Keratinocyte (primary cell): Measurements from ENCODE around the gene ACOT6. TPM values are rescaled to one million over a fixed set of nuclear protein-coding genes. Genes with fewer than 3 reads are reported as not detected.
"Not testable (repeated sequence)": the region's sequence is repeated elsewhere in the genome, so short reads cannot be mapped to it uniquely, and the experiment has no call there.

Source experiments
- DNase-seq: peaks from one replicate; pipeline ENCODE4 v3.0.0-alpha.2; 2011; ENCODE audit warnings: low read depth, missing footprints, low spot score
- FAIRE-seq: peaks from 2 replicates; lab custom pipeline; 2011; peaks lifted over from hg19 to GRCh38; lab: Jason Lieb, UNC
- H2AFZ ChIP-seq: 2 replicates; pipeline ENCODE4 v1.6.0; 2012; ENCODE audit warnings: low read length, control low read depth, inconsistent platforms; ENCODE audit not compliant: control insufficient read depth
- H3K27ac ChIP-seq: 2 replicates; pipeline ENCODE4 v1.5.1; 2011; ENCODE audit warnings: low read length; ENCODE audit not compliant: control insufficient read depth, insufficient read depth
- H3K27me3 ChIP-seq: 3 replicates; pipeline ENCODE4 v1.6.0; 2011; ENCODE audit warnings: low read length; ENCODE audit not compliant: control insufficient read depth, insufficient read depth; ENCODE audit errors: extremely low read depth
- H3K36me3 ChIP-seq, 2 experiments: 2 replicates in 1 of 2; 3 replicates in 1 of 2; pipeline ENCODE4 v1.5.1; 2011; ENCODE audit warnings: low read length in 2 of 2, mild to moderate bottlenecking in 1 of 2; ENCODE audit not compliant: control insufficient read depth in 2 of 2, insufficient read depth in 2 of 2; ENCODE audit errors: extremely low read depth in 1 of 2
- H3K4me1 ChIP-seq: 3 replicates; pipeline ENCODE4 v1.5.1; 2011; ENCODE audit warnings: low read length; ENCODE audit not compliant: control insufficient read depth, insufficient read depth; ENCODE audit errors: extremely low read depth
- H3K4me2 ChIP-seq: 3 replicates; pipeline ENCODE4 v1.6.0; 2011; ENCODE audit warnings: low read depth, low read length; ENCODE audit not compliant: control insufficient read depth, insufficient read depth; ENCODE audit errors: extremely low read depth
- H3K4me3 ChIP-seq, 3 experiments: fragments of 200-600 bp in 1 of 3; sonication (generic) in 1 of 3; 2 replicates in 2 of 3; 3 replicates in 1 of 3; pipeline ENCODE4 v1.5.1; 2011 to 2016; ENCODE audit warnings: low read length in 3 of 3, mild to moderate bottlenecking in 3 of 3, control low read depth in 2 of 3, inconsistent platforms in 1 of 3, low read depth in 1 of 3, mixed read lengths in 1 of 3, mixed run types in 1 of 3, moderate library complexity in 1 of 3; ENCODE audit not compliant: control insufficient read depth in 2 of 3, insufficient read depth in 2 of 3; ENCODE audit errors: extremely low read depth in 1 of 3
- H3K79me2 ChIP-seq: 2 replicates; pipeline ENCODE4 v1.6.0; 2012; ENCODE audit warnings: low read length; ENCODE audit not compliant: control insufficient read depth, insufficient read depth
- H3K9ac ChIP-seq: 3 replicates; pipeline ENCODE4 v1.6.0; 2011; ENCODE audit warnings: low read length; ENCODE audit not compliant: control insufficient read depth, insufficient read depth; ENCODE audit errors: extremely low read depth
- H3K9me1 ChIP-seq: 3 replicates; pipeline ENCODE4 v1.6.0; 2011; ENCODE audit warnings: low read length; ENCODE audit not compliant: control insufficient read depth, insufficient read depth; ENCODE audit errors: extremely low read depth
- H3K9me3 ChIP-seq: 2 replicates; pipeline ENCODE4 v1.5.1; 2012; ENCODE audit warnings: low read depth, low read length; ENCODE audit not compliant: control insufficient read depth
- H4K20me1 ChIP-seq: 3 replicates; pipeline ENCODE4 v1.6.0; 2011; ENCODE audit warnings: low read length; ENCODE audit not compliant: control insufficient read depth, insufficient read depth; ENCODE audit errors: extremely low read depth
- EZH2 ChIP-seq: IDR thresholded peaks from one replicate; pipeline ENCODE4 v1.6.1; 2012; ENCODE audit warnings: inconsistent platforms, mild to moderate bottlenecking, low read length, moderate library complexity
- dilution Hi-C: fragments of 300-500 bp; cut with MboI; formaldehyde crosslinking; loops from one replicate; pipeline ENCODE4 v1.7.0; 2020; ENCODE audit warnings: low sequenced_read_pairs; ENCODE audit not compliant: extremely low pct_ligation_motif_present
- polyA minus RNA-seq, 3 experiments: library from RNA; depleted of rRNA, polyadenylated mRNA; stranded (reverse); fragments of >200 nt; gene quantifications; 1 replicate in 1 of 3; 2 replicates in 1 of 3; 3 replicates in 1 of 3; pipeline ENCODE4 v1.2.3, GENCODE V29; 2011
- polyA plus RNA-seq, 5 experiments: library from polyadenylated mRNA; depleted of rRNA in 3 of 5; stranded (reverse) in 3 of 5; stranded (forward) in 1 of 5; unstranded in 1 of 5; fragments of >200 nt; gene quantifications; 1 replicate in 1 of 5; 2 replicates in 3 of 5; 3 replicates in 1 of 5; pipeline versions ENCODE4 v1.2.1 to v1.2.3, GENCODE V29; 2011 to 2012; ENCODE audit warnings: missing spikeins in 2 of 5, low read depth in 1 of 5, low replicate concordance in 1 of 5
- TF ChIP-seq, protein P1 (sequence below), 3 experiments: IDR thresholded peaks in 1 of 3; conservative IDR thresholded peaks in 1 of 3; optimal IDR thresholded peaks in 1 of 3; 2 replicates in 2 of 3; 3 replicates in 1 of 3; pipeline versions ENCODE3 to v1.5.1; 2011; ENCODE audit warnings: low read length in 3 of 3, mild to moderate bottlenecking in 3 of 3, moderate library complexity in 2 of 3, control low read depth in 1 of 3, inconsistent platforms in 1 of 3; ENCODE audit not compliant: insufficient read depth in 2 of 3; ENCODE audit errors: extremely low read depth in 1 of 3

Gene ACOT6, protein sequence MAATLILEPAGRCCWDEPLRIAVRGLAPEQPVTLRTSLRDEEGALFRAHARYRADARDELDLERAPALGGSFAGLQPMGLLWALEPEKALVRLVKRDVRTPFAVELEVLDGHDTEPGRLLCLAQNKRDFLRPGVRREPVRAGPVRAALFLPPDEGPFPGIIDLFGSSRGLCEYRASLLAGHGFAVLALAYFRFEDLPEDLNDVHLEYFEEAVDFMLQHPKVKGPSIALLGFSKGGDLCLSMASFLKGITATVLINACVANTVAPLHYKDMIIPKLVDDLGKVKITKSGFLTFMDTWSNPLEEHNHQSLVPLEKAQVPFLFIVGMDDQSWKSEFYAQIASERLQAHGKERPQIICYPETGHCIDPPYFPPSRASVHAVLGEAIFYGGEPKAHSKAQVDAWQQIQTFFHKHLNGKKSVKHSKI
- polyA plus RNA-seq: not detected in 3 replicates
- polyA plus RNA-seq (2011; ENCODE audit: low read depth): not detected
- polyA plus RNA-seq (2011; cell fraction: cytosol; rRNA removed): not detected in 2 replicates
- polyA plus RNA-seq (2011; cell fraction: nucleus; rRNA removed): not detected in 2 replicates
- not detected in 2 replicates for polyA plus RNA-seq (2012; ENCODE audit: low replicate concordance)
- not detected in 3 replicates for polyA minus RNA-seq
- not detected for polyA minus RNA-seq (2011; cell fraction: cytosol; rRNA and poly(A)+ RNA removed)
- polyA minus RNA-seq (2011; cell fraction: nucleus; rRNA and poly(A)+ RNA removed): not detected in 2 replicates

DNA sequence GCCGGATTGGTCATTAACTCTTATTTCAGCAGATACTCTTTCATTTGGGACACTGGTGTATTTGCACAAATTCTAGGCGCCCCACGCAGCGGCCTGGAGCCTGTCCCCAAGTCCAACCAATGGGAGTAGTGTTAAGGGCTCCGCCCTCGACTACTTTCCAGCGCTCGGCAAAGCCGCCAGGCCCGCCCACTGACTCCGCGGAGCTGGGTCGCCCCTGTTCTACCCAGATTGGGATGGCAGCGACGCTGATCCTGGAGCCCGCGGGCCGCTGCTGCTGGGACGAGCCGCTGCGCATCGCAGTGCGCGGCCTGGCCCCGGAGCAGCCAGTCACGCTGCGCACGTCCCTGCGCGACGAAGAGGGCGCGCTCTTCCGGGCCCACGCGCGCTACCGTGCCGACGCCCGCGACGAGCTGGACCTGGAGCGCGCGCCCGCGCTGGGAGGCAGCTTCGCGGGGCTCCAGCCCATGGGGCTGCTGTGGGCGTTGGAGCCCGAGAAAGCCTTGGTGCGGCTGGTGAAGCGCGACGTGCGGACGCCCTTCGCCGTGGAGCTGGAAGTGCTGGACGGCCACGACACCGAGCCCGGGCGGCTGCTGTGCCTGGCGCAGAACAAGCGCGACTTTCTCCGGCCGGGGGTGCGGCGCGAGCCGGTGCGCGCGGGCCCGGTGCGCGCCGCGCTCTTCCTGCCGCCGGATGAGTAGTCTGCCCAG lies at the start of gene ACOT6:
TSS of gene ACOT6 (plus strand) at position 179 of the 707 bp plus-strand sequence. CDS start at position 234, 55 bp downstream.
- Histone ChIP-seq H3K27ac (no peak within 1 kb of the TSS), H3K4me1 (peaks cover 5% of the 10 kb centered on the region), H3K9ac (peak within 1 kb of the TSS; percentile 54), H3K4me3 (peak within 1 kb of the TSS; percentile 52 to 65 (median 63)), H3K27me3 (no peaks in the 10 kb centered on the region), H3K36me3 (no peaks in the 10 kb centered on the region), H3K4me2 (peak within 1 kb of the TSS; percentile 80), H4K20me1 (no peaks in the 10 kb centered on the region), H2AFZ (peak within 1 kb of the TSS; percentile 86), H3K9me1 (no peaks in the 10 kb centered on the region), H3K9me3 (no peaks in the 10 kb centered on the region), H3K79me2 (no peaks in the 10 kb centered on the region)
- dilution Hi-C loops: no loop called here
- FAIRE-seq (no peak), DNase-seq (no peak)
- TF ChIP-seq, protein P1, sequence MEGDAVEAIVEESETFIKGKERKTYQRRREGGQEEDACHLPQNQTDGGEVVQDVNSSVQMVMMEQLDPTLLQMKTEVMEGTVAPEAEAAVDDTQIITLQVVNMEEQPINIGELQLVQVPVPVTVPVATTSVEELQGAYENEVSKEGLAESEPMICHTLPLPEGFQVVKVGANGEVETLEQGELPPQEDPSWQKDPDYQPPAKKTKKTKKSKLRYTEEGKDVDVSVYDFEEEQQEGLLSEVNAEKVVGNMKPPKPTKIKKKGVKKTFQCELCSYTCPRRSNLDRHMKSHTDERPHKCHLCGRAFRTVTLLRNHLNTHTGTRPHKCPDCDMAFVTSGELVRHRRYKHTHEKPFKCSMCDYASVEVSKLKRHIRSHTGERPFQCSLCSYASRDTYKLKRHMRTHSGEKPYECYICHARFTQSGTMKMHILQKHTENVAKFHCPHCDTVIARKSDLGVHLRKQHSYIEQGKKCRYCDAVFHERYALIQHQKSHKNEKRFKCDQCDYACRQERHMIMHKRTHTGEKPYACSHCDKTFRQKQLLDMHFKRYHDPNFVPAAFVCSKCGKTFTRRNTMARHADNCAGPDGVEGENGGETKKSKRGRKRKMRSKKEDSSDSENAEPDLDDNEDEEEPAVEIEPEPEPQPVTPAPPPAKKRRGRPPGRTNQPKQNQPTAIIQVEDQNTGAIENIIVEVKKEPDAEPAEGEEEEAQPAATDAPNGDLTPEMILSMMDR (optimal IDR thresholded peaks at IDR 0.05 in 1 of 3, IDR thresholded peaks at IDR 0.05 in 1 of 3, conservative IDR thresholded peaks at IDR 0.05 in 1 of 3; ENCODE audit: extremely low read depth in 1 of 3, insufficient read depth in 2 of 3, low read length in 3 of 3): no peak
- TF ChIP-seq EZH2: no peak

DNA sequence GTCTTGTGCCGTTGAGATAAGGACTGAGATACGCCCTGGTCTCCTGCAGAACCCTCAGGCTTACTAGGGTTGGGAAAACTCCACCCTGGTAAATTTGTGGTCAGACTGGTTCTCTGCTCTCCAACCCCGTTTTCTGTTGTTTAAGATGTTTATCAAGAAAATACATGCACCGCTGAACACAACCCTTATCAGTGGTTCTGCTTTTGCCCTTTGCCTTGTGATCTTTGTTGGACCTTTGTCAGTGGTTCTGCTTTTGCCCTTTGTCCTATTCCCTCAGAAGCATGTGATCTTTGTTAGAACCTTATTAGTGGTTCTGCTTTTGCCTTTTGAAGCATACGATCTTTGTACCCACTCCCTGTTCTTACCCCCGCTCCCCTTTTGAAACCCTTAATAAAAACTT lies 49.6 kb upstream of the ACOT6 start:
- H3K27me3 ChIP-seq, H3K36me3 ChIP-seq, H2AFZ ChIP-seq, FAIRE-seq, DNase-seq, H4K20me1 ChIP-seq, dilution Hi-C loops, H3K4me1 ChIP-seq, H3K9ac ChIP-seq, H3K4me2 ChIP-seq, H3K9me1 ChIP-seq, H3K9me3 ChIP-seq, H3K27ac ChIP-seq, H3K4me3 ChIP-seq, H3K79me2 ChIP-seq: not testable (repeated sequence)

DNA sequence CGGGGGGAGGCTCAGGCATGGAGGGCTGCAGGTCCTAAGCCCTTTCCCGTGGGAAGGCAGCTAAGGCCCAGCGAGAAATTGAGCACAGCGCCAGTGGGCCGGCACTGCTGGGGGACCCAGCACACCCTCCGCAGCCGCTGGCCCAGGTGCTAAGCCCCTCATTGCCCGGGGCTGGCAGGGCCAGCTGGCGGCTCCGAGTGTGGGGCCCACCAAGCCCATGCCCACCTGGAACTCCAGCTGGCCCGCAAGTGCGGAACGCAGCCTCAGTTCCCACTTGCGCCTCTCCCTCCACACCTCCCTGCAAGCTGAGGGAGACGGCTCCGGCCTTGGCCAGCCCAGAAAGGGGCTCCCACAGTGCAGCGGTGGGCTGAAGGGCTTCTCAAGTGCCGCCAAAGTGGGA lies 45.9 kb upstream of the ACOT6 start:
- H2AFZ ChIP-seq, H3K4me2 ChIP-seq, H3K36me3 ChIP-seq, H3K79me2 ChIP-seq, dilution Hi-C loops, H4K20me1 ChIP-seq, H3K9ac ChIP-seq, H3K9me3 ChIP-seq, FAIRE-seq, H3K27ac ChIP-seq, H3K9me1 ChIP-seq, DNase-seq, H3K4me3 ChIP-seq, H3K27me3 ChIP-seq: not testable (repeated sequence)
- H3K4me1 ChIP-seq: peaks cover 20% of the 10 kb centered on the region

DNA sequence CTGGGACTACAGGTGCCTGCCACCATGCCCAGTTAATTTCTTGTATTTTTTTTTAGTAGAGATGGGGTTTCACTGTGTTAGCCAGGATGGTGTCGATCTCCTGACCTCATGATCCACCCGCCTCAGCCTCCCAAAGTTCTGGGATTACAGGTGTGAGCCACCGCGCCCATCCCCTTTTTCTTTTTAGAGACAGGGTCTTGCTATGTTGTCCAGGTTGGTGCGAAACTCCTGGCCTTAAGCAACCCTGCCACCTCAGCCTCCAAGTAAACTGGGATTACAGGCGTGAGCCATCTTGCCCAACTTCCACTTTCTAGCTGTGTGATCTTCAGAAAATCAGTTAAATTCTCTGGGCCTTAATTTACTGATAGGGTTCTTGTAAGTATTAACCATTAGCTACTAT lies 45.4 kb upstream of the ACOT6 start:
- H2AFZ ChIP-seq, H3K36me3 ChIP-seq, H3K4me2 ChIP-seq, H3K4me3 ChIP-seq, DNase-seq, H3K27me3 ChIP-seq, dilution Hi-C loops, H4K20me1 ChIP-seq, FAIRE-seq, H3K79me2 ChIP-seq, H3K9ac ChIP-seq, H3K9me3 ChIP-seq, H3K27ac ChIP-seq, H3K9me1 ChIP-seq: not testable (repeated sequence)
- peaks cover 20% of the 10 kb centered on the region for H3K4me1 ChIP-seq
